Measurements from ENCODE around the gene GARRE1.
"Not testable (repeated sequence)": the region's sequence is repeated elsewhere in the genome, so short reads cannot be mapped to it uniquely, and the experiment has no call there.

GARRE1 gene

DNA sequence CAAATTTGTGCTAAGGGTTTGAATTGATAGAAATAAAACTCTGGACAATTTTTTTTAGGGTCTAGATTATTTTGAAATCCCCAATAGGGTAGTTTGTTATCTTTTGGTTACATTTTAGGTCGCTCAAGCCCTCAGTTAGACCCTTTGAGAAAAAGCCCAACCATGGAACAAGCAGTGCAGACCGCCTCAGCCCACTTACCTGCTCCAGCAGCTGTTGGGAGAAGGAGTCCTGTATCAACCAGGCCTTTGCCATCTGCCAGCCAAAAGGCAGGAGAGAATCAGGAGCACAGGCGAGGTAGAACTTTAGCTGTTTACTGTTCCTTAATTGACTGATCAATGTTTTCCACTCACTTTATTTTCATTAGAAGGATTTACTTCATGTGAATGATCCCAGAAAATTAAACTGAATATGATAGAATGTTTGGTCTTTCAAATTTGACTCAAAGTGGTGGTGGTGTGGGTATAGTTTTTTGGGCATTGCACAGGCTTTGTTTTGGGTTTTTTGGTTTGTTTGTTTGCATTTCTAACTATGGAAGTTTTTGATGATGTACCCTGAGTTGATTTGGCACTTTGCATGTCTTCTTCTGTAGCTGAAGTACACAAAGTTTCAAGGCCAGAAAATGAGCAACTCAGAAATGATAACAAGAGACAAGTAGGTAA, 39.2 kb upstream of the GARRE1 start:
- CTCF ChIA-PET: no interaction called here
- POLR2A ChIA-PET: no interaction called here
- H3K4me3 ChIP-seq (ENCODE audit: low read depth, low read length): no peak overlapping the region
- TF ChIP-seq CTCF (IDR thresholded peaks at IDR 0.05; ENCODE audit: insufficient read depth, low read length, missing control alignments): no peak
- no peak for DNase-seq (ENCODE audit: low read depth, low spot score)

- ChIA-PET CTCF (no interaction called here), POLR2A (no interaction called here)
- H3K4me3 ChIP-seq (ENCODE audit: low read depth, low read length): no peak overlapping the region
- no peak for DNase-seq (ENCODE audit: low read depth, low spot score)
- no peak for TF ChIP-seq CTCF (IDR thresholded peaks at IDR 0.05; ENCODE audit: insufficient read depth, low read length, missing control alignments)
Measured at GRCh38 chr19:34215666-34216038, 38.7 kb upstream of the GARRE1 start.

GRCh38 chr19:34216745-34217219, 37.6 kb upstream of the GARRE1 start:
- not testable (repeated sequence) for H3K4me3 ChIP-seq (ENCODE audit: low read depth, low read length); DNase-seq (ENCODE audit: low read depth, low spot score)
- POLR2A ChIA-PET: interaction anchor here (0.6 to 2.1 kb wide), 3 partner anchors 8 to 58 kb away, joined by 3 to 8 read pairs (median 4); no protein-coding TSS in a partner anchor
- CTCF ChIA-PET: interaction anchor here (0.6 kb wide), 1 partner anchor 20 kb away, joined by 3 read pairs; no protein-coding TSS in a partner anchor

DNA sequence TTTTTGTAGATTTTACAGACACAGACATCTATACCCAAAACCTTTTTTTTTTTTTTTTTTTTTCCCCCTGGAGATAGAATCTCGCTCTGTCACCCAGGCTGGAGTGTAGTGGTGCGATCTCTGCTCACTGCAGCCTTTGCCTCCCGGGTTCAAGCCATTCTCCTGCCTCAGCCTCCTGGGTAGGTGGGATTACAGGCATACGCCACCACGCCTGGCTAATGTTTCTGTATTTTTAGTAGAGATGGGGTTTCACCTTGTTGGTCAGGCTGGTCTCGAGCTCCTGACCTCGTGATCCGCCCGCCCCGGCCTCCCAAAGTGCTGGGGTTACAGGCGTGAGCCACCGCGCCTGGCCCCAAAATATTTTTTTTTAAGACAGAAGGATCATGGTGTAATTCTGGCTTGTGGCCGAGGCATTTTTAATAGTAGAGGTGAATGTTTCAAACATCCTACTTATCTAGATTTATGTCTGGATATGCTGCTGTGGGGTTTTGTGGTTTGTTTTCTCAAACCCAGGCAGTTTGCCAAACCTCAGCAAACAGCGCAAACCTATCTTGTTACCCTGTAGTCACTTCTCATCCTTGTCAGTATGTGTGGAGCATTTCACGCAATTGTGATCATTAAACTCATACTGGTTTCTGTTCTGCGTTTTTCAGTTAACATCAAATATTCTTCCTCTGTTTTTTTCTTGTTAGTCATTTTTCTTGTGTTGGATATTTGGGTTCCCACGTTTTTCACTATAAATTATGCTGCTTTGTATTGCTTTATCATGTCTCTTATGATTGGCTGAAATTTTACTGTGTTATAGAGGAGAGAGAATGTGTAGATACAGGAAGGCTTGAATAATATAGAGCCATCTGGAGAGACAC, 36.2 kb upstream of the GARRE1 start:
- DNase-seq (ENCODE audit: low read depth, low spot score): peak; percentile 98
- no peak overlapping the region for H3K4me3 ChIP-seq (ENCODE audit: low read depth, low read length)
- CTCF ChIA-PET: interaction anchor here (1.1 to 5.1 kb wide), 4 partner anchors 9 to 73 kb away, joined by 3 to 63 read pairs (median 4); no protein-coding TSS in a partner anchor
- POLR2A ChIA-PET: interaction anchor here (0.6 to 2.1 kb wide), 4 partner anchors 14 to 56 kb away, joined by 3 to 8 read pairs (median 4); no protein-coding TSS in a partner anchor
- no peak for TF ChIP-seq CTCF (IDR thresholded peaks at IDR 0.05; ENCODE audit: insufficient read depth, low read length, missing control alignments)

GRCh38 chr19:34218818-34219164, 35.6 kb upstream of the GARRE1 start:
- no peak for TF ChIP-seq CTCF (IDR thresholded peaks at IDR 0.05; ENCODE audit: insufficient read depth, low read length, missing control alignments)
- ChIA-PET CTCF (interaction anchor here (0.7 to 5.1 kb wide), 9 partner anchors 10 to 133 kb away, joined by 3 to 63 read pairs (median 4); no protein-coding TSS in a partner anchor), POLR2A (no interaction called here)
- H3K4me3 ChIP-seq (ENCODE audit: low read depth, low read length): no peak overlapping the region
- no peak for DNase-seq (ENCODE audit: low read depth, low spot score)

DNA sequence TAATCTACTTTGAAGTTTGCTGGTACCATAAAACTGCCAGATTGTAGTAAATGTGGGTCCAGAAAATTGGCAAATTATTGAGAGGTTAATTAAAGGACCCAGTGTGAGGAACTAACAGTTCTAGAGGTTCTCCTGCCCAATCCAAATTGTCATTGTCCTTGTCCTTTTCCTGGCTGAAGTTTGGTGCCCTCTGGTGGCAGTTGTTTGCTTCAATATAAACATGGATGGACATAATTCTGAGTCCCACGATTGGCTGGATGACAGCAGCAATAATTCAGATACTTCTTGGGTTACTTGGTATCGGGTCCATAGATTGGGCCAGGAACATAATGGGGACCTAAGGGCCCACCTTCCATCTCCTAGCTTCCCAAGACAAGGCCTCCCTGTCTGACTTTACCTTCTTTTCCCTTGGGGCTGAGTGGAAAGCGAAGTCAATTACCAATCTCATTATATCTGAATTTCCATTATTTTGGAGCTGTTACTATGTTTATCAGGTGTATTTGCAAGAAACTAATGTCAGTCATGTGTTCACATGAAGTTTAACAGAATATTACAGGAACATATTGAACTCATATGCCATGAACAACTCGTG, 33.8 kb upstream of the GARRE1 start:
- no peak for DNase-seq (ENCODE audit: low read depth, low spot score)
- H3K4me3 ChIP-seq (ENCODE audit: low read depth, low read length): no peak overlapping the region
- CTCF ChIA-PET: interaction anchor here (0.6 to 5.1 kb wide), 21 partner anchors 10 to 263 kb away, joined by 3 to 63 read pairs (median 4); no protein-coding TSS in a partner anchor
- TF ChIP-seq CTCF (IDR thresholded peaks at IDR 0.05; ENCODE audit: insufficient read depth, low read length, missing control alignments): peak; percentile 60
- POLR2A ChIA-PET: no interaction called here

Data from AG04449 (cell line).